Measurements from ENCODE around the gene PRMT5.

Gene PRMT5

GRCh38 chr14:22929961-22930364 lies 787 bp upstream of the PRMT5 start:
- Histone ChIP-seq H3K79me2 (ENCODE audit: control insufficient read depth, low read length) (peaks cover 37% of the 10 kb centered on the region), H3K4me3 (ENCODE audit: low read length) (peak overlapping the region; percentile 99), H3K27ac (ENCODE audit: low read depth, low read length) (peak overlapping the region; percentile 59), H3K4me2 (ENCODE audit: low read length) (peak overlapping the region; percentile 84), H3K9me2 (replicated peaks; ENCODE audit: control insufficient read depth, low read length) (no peaks in the 10 kb centered on the region), H3K9me3 (ENCODE audit: control insufficient read depth, insufficient read depth, low read length) (no peaks in the 10 kb centered on the region), H3K27me3 (ENCODE audit: control insufficient read depth, low read length) (no peaks in the 10 kb centered on the region), H4K20me1 (ENCODE audit: control insufficient read depth, insufficient read depth, low read depth, low read length) (0 out of 2 replicates have a peak, but pooled peaks cover 2% of the 10 kb centered on the region), H3F3A (ENCODE audit: control insufficient read depth, insufficient read depth) (peaks cover 27% of the 10 kb centered on the region), H3K4me1 (ENCODE audit: control insufficient read depth, low read length) (peaks cover 32% of the 10 kb centered on the region), H3K36me3 (ENCODE audit: control insufficient read depth, low read length) (peaks cover 39% of the 10 kb centered on the region)
- no peak for TF ChIP-seq EZH2phosphoT487 (IDR thresholded peaks at IDR 0.05; ENCODE audit: borderline replicate concordance, low read length)

- TF ChIP-seq CTCF (IDR thresholded peaks at IDR 0.05; ENCODE audit: low read depth, low read length, poor library complexity, severe bottlenecking) (no peak), EZH2phosphoT487 (IDR thresholded peaks at IDR 0.05; ENCODE audit: borderline replicate concordance, low read length) (no peak)
- Histone ChIP-seq H3K79me2 (ENCODE audit: control insufficient read depth, low read length) (peaks cover 37% of the 10 kb centered on the region), H3K4me2 (ENCODE audit: low read length) (peak overlapping the region; percentile 75), H3K27ac (ENCODE audit: low read depth, low read length) (peak overlapping the region; percentile 61), H4K20me1 (ENCODE audit: control insufficient read depth, insufficient read depth, low read depth, low read length) (0 out of 2 replicates have a peak, but pooled peaks cover 2% of the 10 kb centered on the region), H3K4me3 (ENCODE audit: low read length) (peak overlapping the region; percentile 99), H3K27me3 (ENCODE audit: control insufficient read depth, low read length) (no peaks in the 10 kb centered on the region), H3K4me1 (ENCODE audit: control insufficient read depth, low read length) (peaks cover 32% of the 10 kb centered on the region), H3K36me3 (ENCODE audit: control insufficient read depth, low read length) (peaks cover 53% of the 10 kb centered on the region), H3F3A (ENCODE audit: control insufficient read depth, insufficient read depth) (peaks cover 22% of the 10 kb centered on the region), H3K9me3 (ENCODE audit: control insufficient read depth, insufficient read depth, low read length) (no peaks in the 10 kb centered on the region), H3K9me2 (replicated peaks; ENCODE audit: control insufficient read depth, low read length) (no peaks in the 10 kb centered on the region)
These were observed 706 bp downstream of the PRMT5 start for GRCh38 chr14:22928237-22929103.

- 0 out of 2 replicates have a peak overlapping the region, but pooled peaks have one; percentile 99 for H3K4me3 ChIP-seq (ENCODE audit: low read length)
- peaks cover 37% of the 10 kb centered on the region for H3K79me2 ChIP-seq (ENCODE audit: control insufficient read depth, low read length)
- H3K4me2 ChIP-seq (ENCODE audit: low read length) = peak overlapping the region; percentile 9; the same call in 1 of the 2 replicates
- TF ChIP-seq CTCF (IDR thresholded peaks at IDR 0.05; ENCODE audit: low read depth, low read length, poor library complexity, severe bottlenecking) (no peak), EZH2phosphoT487 (IDR thresholded peaks at IDR 0.05; ENCODE audit: borderline replicate concordance, low read length) (no peak)
- no peaks in the 10 kb centered on the region for H3K27me3 ChIP-seq (ENCODE audit: control insufficient read depth, low read length)
- peaks cover 16% of the 10 kb centered on the region for H3F3A ChIP-seq (ENCODE audit: control insufficient read depth, insufficient read depth)
- H4K20me1 ChIP-seq (ENCODE audit: control insufficient read depth, insufficient read depth, low read depth, low read length) = 0 out of 2 replicates have a peak, but pooled peaks cover 2% of the 10 kb centered on the region
- no peaks in the 10 kb centered on the region for H3K9me2 ChIP-seq (replicated peaks; ENCODE audit: control insufficient read depth, low read length)
- peaks cover 71% of the 10 kb centered on the region for H3K36me3 ChIP-seq (ENCODE audit: control insufficient read depth, low read length)
- H3K27ac ChIP-seq (ENCODE audit: low read depth, low read length) = no peak overlapping the region
- peaks cover 32% of the 10 kb centered on the region for H3K4me1 ChIP-seq (ENCODE audit: control insufficient read depth, low read length)
- H3K9me3 ChIP-seq (ENCODE audit: control insufficient read depth, insufficient read depth, low read length) = no peaks in the 10 kb centered on the region
These were observed 2.9 kb downstream of the PRMT5 start for GRCh38 chr14:22926316-22926715.

- Histone ChIP-seq H3F3A (ENCODE audit: control insufficient read depth, insufficient read depth) (peaks cover 23% of the 10 kb centered on the region), H4K20me1 (ENCODE audit: control insufficient read depth, insufficient read depth, low read depth, low read length) (0 out of 2 replicates have a peak, but pooled peaks cover 2% of the 10 kb centered on the region), H3K27me3 (ENCODE audit: control insufficient read depth, low read length) (no peaks in the 10 kb centered on the region), H3K4me1 (ENCODE audit: control insufficient read depth, low read length) (peaks cover 32% of the 10 kb centered on the region), H3K9me2 (replicated peaks; ENCODE audit: control insufficient read depth, low read length) (no peaks in the 10 kb centered on the region), H3K4me2 (ENCODE audit: low read length) (no peak overlapping the region), H3K4me3 (ENCODE audit: low read length) (no peak overlapping the region), H3K79me2 (ENCODE audit: control insufficient read depth, low read length) (peaks cover 37% of the 10 kb centered on the region), H3K9me3 (ENCODE audit: control insufficient read depth, insufficient read depth, low read length) (no peaks in the 10 kb centered on the region), H3K36me3 (ENCODE audit: control insufficient read depth, low read length) (peaks cover 79% of the 10 kb centered on the region), H3K27ac (ENCODE audit: low read depth, low read length) (no peak overlapping the region)
- TF ChIP-seq EZH2phosphoT487 (IDR thresholded peaks at IDR 0.05; ENCODE audit: borderline replicate concordance, low read length) = no peak
- no peak for TF ChIP-seq CTCF (IDR thresholded peaks at IDR 0.05; ENCODE audit: low read depth, low read length, poor library complexity, severe bottlenecking)
These were observed 3.7 kb downstream of the PRMT5 start for GRCh38 chr14:22925513-22925912.
